IPS DF 19.7 (cell line): ENCODE measurements around the gene CLASP1.
"Not testable (repeated sequence)": the region's sequence is repeated elsewhere in the genome, so short reads cannot be mapped to it uniquely, and the experiment has no call there.

Experiments used
- DNase-seq: peaks from one replicate; pipeline ENCODE4 v3.0.0-alpha.2; 2013; ENCODE audit warnings: low read depth, low spot score

CLASP1 gene

DNA sequence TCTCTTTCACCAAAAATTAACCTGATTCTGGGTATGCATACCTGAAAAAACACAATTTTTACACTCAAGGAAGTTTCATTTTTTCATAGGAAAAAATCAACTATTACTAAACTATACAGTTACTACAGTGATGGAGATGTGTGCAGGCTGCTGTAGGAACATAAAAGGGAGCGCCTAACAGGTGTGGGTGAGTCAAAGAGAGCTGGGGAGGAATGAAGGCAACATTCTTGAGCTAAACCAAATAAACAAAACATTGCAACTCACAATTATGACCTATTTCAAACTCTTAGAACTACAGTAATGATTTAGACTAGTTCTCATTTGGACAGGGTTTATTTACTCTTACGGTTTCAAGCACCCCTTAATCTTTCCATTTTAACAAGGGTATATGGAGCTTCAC is 13.4 kb upstream of the CLASP1 start:
- no peak for DNase-seq

DNA sequence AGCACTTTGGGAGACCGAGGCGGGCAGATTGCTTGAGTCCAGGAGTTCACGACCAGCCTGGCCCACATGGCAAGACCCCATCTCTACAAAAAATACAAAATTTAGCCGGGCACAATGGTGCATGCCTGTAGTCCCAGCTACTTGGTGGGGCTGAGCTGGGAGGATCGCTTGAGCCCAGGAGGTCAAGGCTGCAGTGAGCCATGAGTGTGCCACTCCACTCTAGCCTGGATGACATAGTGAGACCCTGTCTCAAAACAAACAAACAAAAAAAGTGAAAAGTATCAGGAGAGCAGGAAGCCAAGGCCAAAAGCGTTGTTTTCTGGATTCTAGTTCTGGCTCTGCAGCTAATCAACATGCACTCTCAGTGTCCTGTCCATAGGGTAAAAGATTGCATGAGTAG is 10.7 kb upstream of the CLASP1 start:
- no peak for DNase-seq

- DNase-seq = not testable (repeated sequence)
Observed at GRCh38 chr2:121658393-121658792, 9.1 kb upstream of the CLASP1 start.

- DNase-seq = no peak
Observed at GRCh38 chr2:121653035-121653434, 3.8 kb upstream of the CLASP1 start.

DNA sequence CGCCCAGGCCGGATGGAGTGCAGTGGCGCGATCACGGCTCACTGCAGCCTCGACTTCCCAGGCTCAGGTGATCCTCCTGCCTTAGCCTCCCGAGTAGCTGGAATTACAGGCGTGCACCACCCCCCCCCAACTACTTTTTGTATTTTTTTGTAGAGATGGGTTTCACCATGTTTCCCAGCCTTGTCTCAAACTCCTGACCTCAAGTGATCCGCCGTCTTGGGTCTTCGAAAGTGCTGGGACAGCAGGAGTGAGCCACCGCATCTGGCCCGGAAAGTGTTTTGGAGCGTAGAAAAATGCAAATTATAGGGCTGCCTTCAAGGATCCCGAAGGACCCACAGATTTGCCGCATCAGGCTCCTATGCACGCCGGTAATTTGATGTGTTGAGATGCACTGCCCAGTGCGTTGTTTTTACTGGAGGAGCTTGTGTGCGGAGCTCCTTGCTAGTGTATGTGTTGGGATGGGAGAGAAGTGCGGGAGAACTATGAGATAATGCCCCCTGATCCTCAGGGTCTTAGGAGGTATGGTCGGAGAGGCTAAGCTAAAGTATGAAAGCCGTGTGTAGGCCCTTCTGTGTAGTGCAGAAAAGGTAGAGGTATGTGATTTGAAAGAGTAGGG is 1.2 kb upstream of the CLASP1 start:
- DNase-seq = no peak

DNA sequence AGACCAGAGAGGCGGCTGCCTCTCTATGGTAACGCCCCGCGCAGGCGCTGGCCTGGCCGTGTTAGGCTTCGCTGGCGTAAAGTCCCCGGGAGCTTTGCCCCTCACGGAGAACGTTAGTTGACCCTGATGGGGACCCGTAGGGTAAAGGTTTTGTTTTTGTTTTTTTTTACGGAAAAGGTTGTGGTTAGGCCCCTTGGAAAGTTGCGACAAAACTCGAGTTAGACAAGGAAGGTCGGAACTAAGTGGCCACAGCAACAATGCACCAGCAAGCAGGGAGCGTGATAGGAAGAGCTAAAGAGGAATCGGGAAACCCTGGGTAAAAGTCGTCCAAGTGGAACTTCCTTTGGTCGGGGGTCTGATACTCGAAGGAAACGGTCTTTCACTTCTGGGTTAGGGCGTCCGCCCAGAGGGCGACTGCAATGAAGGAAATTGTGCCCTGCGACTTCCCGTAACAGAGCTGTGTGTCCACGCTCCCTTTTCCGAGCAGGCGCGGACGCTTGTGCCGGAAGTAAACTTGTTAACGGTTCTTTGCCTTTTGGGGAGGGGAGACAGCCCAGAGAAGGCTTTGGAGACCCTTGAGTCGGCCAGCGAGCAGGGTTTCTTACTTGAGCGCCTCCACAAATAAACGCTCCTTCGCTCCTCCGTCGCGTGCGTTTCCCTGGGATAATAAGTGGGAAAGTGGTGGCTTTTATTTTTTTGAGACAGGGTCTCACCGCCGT is 493 bp upstream of the CLASP1 start:
- DNase-seq = peak; percentile 91

DNA sequence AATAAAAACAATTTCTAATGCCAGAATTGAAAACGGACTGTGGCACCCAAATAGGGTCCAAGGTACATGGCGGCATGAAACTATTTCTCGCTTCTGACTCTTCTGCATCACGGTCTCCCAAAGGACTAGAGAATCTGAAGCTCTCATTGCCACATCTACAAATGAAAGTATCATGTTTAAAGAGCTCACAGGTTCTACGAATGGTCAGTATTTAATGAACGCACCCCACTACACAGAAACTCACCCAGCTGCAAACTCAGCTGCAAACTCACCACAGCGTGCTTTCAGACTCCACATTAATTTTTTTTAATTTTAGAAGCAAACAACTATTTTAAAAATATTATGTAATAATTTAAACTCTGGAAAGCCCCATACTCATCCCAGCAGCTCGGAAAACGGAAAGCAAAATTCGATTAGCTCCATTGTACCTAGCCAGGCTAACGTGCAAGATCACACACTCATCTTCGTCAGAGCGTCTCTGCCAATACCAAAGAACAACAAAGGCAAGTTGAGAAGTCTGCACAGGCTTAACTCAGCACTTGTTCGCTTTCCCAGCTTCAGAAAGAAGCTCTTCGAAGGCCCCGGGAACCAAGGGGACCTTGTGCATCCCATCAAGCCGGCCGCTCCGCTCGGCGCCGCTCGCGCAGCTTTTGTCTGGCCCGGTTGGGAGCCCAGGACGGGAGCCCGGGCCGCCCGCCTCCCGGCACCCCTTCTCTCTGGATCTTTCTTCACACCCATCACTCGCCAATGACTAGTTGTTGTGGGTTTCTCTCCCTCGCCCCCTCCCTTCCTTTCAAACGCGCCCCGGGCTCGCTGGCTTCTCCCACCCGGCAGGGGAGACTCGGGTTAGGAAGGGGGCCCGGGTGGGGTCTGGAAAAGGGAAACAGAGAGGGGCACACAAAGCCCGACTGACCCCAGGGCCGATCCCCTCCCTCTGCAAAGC is 785 bp downstream of the CLASP1 start:
- no peak for DNase-seq

DNA sequence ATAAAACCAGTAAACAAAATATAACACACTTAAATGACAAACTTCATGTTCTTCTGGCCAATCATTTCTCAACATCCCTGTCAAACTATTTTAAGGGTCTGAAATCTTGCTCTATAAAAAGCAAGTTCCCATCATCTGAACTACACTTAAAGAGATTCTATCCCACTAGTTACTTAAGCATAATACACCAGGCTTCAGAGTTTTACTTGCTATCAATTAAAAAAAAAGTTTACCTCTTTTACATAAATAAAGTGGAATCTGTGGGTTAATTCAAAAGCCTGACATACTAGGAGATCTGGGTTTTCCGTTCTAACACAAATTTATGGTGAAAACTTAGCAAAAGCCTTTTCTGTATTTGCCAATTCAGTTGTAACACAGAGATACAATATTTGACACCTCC is 1.9 kb downstream of the CLASP1 start:
- no peak for DNase-seq

DNA sequence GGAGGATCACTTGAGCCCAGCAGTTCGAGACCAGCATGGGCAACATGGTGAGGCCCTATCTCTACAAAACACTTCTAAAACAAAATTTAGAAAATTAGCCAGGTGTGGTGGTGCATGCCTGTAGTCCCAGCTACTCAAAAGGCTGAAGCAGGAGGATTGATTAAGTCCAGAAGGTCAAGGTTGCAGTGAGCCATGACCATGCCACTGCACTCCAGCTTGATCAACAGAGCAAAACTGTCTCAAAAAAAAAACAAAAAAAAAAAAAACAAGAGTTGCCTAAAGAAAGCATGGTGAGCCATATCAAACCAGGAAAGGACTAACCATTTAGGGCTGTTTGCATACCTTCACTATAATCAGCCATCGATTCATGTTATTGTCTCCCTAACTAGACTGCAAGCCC is 4.5 kb downstream of the CLASP1 start:
- DNase-seq = no peak

GRCh38 chr2:121643877-121644276 is 5.4 kb downstream of the CLASP1 start:
- no peak for DNase-seq

DNA sequence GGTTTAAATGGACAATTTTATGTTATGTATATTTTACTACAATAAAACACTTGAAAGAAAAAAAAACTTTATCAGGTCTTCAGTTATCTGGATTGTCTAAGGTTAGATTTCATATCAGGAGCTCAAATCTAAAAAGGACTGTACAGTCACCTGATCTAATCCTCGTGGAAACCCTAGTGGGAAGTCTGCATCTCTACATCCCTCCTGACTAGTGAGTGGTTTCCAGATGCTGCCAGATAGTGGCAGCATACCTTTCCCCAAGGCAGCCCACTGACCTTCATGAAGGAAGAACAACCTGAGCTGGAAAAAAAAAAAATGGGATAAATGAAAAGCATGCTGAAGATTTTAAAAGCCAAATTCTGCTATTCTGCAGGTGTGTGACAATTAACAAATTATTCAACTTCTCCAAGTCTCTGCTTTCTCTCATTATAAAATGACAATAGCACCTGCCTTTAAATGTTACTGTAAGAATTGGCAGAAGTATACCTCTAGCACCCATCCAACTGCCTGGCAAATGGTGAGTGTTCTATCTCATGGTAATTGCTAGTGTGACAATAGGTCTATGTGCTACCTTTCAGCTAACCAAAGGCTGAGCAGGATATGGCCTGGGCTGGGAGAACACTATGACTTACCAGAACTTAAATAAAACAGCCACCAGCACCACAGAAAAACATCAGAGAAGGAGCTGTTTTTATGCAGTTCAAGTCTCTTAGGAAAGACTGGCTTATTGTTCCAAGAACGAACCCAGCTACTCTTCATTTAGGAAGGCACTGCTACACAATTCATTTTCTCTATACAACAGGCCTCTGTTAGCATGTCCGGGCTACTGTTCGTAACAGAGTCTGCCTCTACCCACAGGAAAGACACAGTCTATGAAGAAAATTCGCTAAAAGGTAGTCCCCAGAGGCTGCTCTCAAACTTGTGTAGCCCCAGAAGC is 8.6 kb downstream of the CLASP1 start:
- DNase-seq = no peak

DNA sequence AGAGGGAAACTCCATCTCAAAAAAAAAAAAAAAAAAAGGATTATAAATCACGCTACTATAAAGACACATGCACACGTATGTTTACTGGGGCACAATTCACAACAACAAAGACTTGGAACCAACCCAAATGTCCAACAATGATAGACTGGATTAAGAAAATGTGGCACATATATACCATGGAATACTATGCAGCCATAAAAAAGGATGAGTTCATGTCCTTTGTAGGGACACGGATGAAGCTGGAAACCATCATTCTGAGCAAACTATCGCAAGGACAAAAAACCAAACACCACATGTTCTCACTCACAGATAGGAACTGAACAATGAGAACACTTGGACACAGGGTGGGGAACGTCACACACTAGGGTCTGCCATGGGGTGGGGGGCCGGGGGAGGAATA is 9.4 kb downstream of the CLASP1 start:
- DNase-seq = not testable (repeated sequence)

DNA sequence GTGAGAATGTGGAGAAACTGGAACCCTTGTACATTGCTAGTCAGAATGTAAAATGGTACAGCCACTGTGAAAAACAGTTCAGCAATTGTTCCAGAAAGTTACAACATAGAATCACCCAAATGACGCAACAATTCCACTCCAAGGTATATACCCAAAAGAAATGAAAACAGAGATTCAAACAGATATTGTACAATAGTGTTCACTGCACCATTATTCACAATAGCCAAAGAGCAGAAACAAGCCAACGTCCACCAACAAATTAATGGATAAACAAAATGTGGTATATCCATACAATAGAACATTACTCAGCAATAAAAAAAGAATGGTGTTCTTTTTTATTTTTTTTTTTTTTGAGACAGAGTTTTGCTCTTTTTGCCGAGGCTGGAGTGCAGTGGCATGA is 10.9 kb downstream of the CLASP1 start:
- DNase-seq = no peak

GRCh38 chr2:121635371-121635770 is 13.9 kb downstream of the CLASP1 start:
- no peak for DNase-seq

DNA sequence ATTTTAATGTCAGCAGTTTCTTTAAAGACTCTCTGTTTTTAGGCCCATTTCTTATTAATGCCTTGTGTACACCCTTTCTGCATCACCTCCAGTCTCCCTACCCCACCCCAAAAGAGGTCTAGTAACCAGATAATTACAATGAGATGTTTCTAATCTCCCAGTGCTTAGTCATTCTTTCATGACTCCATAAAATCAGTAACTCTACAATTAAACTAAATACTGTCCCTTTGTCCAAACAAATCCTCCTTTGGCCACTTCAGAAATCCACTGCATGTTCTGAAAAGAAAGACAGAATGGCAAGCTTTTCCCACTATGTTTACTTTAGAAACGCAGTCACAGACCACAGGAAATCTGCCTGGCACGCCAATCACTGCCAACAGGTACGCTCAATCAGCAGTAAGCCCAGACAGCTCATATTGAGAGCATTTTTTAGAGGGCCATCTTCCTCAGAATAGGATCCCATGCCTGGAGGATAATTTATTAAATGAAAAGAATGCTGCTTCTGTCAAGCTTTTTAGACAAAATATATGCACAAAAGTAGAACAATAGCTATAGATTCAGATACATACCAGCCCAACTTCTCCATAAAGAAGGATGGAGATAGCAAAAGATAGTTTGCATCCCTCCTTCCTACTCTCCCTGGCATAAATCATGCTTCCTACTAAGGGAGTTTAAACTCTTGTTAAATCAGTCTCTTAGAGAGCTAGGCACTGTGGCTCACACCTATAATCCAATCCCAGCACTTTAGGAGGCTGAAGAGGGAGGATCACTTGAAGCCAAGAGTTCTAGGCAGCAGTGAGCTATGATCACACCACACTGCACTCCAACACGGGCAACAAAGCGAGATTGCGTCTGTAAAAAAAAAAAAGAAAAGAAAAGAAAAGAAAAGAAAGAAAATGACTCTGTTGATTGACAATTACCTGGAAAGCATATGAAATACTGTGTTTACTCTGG is 14.6 kb downstream of the CLASP1 start:
- no peak for DNase-seq

- no peak for DNase-seq
Observed at GRCh38 chr2:121633463-121633862, 15.8 kb downstream of the CLASP1 start.

GRCh38 chr2:121627525-121628050 is 21.7 kb downstream of the CLASP1 start:
- no peak for DNase-seq

DNA sequence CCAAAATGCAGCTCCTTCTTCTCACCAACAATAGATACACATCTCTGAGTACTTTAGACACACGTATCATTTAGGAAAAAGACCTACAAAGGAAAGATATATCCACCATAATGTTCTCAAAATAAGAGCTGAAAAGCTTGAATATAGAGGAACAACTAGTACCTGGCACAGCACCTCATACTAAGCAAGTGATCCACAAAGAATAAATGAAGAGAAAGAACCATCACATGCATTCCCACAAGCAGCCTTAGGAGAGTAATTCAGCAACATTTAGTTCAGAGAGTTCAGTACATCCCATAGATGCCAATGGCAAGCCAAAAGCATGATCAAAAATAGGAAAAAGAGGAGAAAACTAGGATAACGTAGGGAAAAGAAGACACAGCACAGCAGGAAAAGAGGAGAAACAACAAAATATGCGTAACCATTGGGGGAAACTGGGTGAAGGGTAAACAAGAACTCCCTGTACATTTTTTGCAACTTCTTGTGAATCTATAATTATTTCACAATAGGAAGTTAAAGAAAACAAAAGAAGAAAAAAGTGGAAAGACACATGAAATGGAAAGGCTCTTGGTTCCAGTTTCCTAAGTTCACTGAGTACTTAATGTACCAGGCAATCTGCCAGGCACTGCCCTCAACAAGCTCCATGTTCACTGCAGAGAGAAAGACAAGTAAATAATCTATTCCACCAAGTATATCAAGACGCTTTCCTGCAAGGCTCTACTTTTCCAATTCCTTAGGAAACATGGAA is 22.3 kb downstream of the CLASP1 start:
- no peak for DNase-seq

DNA sequence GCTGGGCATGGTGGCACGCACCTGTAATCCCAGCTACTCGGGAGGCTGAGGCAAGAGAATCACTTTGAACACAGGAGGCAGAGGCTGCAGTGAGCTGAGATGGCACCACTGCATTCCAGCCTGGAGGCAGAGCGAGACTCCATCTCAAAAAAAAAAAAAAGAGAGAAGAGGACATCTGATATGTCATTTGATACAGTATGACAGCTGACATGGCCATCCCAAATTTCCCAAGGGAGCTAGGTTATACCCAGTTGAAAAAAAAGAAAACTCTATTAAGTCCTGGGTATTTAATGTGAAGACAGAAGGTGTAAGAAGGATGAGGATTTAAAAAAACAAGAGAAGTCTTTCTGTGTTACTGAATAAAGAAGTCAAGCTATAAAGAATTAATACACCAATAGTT is 23.3 kb downstream of the CLASP1 start:
- no peak for DNase-seq
